HL-60/S4 treated with phorbol 12-myristate 13-acetate at 8.2 ng/mL for 4 days and 3 days (cell line): Measurements from ENCODE around the gene TEK.
"Not testable (repeated sequence)": the region's sequence is repeated elsewhere in the genome, so short reads cannot be mapped to it uniquely, and the experiment has no call there.

Experiments
- in situ Hi-C: fragments of 300-500 bp; cut with MboI; formaldehyde crosslinking; loops from 2 replicates; pipeline ENCODE4 v1.15.0; 2022; ENCODE audit warnings: low sequenced_read_pairs

The TEK gene

DNA sequence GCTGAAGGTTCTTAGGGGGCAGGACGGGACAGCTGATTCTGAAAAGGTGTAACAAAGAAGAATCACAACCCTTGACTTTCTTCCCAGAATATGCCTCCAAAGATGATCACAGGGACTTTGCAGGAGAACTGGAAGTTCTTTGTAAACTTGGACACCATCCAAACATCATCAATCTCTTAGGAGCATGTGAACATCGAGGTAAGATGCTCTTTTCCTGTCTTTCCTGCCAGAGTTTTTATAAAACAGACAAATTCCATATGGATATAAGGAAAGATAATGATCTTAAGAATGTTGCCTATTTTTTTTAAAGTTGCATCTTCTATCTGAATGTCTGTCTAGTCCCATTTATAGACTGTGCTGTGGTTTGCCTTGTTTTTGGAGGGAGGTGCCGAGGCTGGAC, 100.0 kb downstream of the TEK start:
- in situ Hi-C loops: no loop called here

DNA sequence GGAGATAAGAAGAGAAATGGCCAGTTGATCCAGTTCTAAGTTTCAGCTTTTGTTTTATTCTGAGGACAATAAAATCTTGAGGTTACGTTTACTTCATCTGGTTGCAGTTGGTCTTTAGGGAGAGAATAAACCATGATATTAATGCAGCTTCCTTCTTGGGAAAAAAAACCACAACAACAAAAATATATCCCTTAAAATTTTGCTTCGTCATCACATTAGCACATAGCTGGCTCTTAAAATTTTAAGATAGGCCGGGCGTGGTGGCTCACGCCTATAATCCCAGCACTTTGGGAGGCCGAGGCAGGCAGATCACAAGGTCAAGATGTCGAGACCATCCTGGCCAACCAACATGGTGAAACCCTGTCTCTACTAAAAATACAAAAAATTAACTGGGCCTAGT, 101.6 kb downstream of the TEK start:
- in situ Hi-C loops: no loop called here

DNA sequence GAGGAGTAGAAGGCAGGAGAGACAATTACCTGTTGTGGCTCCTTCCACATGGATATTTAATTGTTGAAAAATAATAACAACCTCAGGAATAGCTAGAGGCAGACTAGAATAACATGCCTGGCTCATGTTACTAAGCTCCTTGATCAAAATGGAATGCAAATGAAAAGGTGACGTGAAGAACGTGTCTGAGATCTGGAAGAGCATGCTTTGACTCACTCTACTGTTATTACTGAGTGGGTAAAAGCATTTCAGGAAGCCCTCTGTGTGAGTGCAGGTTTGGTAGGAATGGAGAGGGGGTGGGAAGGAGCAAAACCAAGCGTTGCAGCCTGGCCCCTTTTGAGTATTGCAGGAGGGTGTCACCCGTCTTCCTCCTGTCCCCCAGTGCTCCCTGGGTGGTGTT, 103.2 kb downstream of the TEK start:
- in situ Hi-C loops: no loop called here

DNA sequence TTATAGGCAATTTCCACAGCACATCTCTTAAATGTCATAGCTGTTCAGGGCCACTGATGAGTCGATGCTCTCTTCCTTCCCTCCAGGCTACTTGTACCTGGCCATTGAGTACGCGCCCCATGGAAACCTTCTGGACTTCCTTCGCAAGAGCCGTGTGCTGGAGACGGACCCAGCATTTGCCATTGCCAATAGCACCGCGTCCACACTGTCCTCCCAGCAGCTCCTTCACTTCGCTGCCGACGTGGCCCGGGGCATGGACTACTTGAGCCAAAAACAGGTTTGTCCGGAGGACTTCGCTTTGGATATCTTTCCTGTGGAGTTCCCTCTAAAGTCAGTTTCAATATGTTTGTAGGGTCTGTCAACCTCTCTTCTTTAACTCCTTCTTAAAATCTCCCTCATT, 103.6 kb downstream of the TEK start:
- in situ Hi-C loops: no loop called here

DNA sequence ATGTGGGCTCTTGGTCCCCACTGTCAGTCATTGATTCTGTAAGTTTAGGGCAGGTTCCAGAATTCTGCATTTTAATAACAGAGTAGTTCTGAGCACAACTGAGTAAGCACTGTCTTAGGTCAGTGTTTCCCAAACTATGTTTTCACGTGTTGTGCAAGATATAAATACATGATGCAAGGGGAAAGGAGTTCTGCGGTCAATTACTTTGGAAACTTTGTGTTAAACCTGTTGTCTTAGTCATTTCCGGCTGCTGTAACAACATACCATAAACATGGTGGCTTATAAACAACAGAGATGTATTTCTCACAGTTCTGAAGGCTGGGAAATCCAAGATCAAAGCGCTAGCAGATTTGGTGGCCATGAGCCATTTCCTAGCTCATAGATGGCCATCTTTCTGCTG, 118.2 kb downstream of the TEK start:
- in situ Hi-C loops: no loop called here

DNA sequence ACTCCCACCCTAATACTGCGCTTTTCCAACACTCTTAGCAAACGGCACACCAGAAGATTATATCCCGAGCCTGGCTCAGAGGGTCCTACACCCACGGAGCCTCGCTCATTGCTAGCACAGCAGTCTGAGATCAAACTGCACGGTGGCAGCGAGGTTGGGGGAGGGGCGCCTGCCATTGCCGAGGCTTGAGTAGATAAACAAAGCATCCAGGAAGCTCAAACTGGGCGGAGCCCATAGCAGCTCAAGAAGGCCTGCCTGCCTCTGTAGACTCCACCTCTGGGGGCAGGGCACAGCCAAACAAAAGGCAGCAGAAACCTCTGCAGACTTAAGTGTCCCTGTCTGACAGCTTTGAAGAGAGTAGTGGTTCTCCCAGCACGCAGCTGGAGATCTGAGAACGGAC, 130.6 kb downstream of the TEK start:
- in situ Hi-C loops: not testable (repeated sequence)

DNA sequence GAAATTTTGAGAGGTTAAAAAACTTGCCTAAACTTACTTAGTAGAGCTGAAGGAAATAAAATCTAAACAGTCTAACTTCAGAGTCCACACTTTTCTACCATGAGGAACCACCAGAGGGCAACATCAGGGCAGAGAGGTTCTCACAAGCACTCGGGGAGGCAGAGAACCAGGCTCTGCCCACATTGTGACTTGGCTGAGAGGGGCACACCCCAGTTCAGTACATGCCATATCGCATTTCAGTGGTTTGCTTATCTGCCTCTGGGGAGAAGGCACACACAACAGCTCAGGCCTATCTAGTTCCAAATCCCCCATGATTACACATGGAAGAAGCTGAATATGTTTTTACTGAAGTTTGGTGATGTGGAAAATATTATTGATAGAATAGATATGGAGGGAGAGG, 138.7 kb downstream of the TEK start:
- in situ Hi-C loops: no loop called here

DNA sequence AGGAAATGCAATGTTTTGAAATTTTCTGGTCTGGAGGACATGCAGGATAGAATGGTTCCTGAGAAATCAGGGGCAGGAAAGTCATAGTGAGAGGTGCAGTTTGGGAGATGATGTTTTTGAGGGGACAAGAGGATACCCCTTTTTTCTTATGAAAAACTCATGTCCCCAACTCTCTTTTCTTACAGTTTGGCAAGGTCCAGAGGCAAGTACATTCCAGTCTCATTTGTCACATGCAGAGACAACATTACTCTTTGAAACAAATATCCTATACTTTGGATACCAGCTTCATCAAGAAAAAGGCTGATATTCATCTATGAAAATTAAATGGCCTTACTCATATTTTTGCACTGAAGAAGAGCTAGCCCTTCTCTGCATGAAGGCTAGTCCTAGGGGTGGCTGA, 139.7 kb downstream of the TEK start:
- in situ Hi-C loops: no loop called here

DNA sequence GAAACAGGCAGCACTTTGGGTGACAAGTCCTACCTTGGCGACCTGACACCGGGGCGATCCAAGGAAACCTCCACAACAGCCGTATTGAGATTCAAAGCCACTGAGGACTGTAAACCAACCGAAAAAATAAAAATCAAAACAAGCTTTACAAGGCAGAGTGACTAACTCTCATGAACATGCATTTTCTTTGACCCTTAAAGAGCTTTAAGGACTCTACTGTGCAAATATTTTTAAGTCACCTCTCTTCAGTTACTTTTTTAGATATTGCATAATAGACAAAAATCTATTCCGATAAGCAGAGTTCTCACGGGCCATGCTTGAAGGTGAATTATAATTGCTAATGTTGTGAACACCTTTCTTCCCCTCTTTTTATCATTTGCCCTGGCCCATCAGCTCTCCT, 149.6 kb downstream of the TEK start:
- in situ Hi-C loops: loop anchor here (25.0 kb wide), 1 partner anchor 96 kb away; no protein-coding TSS in a partner anchor

DNA sequence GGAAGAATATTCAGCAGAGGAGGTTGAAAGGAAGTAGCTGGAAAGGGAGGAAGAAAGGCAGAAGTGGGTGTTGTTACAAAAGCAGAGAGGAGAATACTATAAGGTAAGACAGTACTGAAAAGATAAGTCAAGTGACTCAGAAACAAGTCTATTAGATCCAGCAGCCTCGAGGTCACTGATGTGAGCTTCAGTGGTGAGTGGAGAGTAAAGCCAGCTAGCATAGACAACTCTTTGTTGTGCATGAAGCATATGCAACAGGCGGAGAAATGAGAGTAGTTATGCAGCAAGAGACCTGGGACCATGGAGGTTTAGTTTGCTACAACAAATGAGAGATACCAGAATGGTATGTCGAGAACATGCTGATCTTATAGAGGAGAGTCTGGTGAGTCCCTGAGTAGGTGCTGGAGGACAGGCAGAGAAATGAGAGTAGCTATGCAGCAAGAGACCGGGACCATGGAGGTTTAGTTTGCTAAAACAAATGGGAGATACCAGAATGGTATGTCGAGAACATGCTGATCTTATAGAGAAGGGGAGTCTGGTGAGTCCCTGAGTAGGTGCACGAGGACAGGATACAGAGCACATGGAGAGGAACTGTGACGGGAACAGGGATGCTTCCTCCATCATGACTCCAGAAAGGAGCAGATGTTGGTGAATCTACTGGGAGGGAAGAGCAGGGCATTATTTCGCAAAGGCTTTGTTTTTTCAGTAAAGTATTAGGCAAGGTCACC, 151.9 kb downstream of the TEK start:
- in situ Hi-C loops: loop anchor here (25.0 kb wide), 1 partner anchor 99 kb away; no protein-coding TSS in a partner anchor

DNA sequence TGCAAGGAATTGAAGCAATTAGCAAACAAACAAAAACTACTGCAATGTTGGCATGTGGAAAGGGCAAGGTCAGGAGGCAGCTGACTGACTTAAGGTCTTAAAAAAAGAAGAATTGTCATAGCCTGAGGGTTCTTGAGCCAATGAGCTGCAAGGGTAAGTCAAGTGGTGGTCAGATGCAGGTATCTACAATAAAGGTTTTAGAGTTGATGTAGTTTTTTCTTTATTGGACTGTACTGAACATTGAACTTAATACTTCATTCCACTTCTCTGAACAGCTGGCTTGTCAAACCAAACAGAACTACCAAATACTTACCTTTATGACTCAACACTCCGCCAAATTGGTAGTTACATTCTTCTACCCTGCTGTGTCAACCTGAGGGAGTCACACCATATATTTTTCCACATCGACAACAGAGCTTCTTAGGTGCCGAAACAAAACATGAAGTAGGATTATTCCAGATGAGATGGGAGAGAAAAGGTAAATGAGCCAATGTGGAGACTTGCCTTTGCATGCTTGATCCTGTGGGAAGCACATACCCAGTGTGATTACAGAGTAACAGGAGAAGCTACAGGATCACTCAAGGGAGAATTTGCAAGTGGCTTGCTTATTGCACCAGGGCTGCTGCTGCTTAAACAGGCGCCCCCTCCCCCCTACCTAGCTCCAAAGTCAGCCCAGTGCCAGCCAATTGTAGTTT, 152.6 kb downstream of the TEK start:
- in situ Hi-C loops: loop anchor here (25.0 kb wide), 1 partner anchor 99 kb away; no protein-coding TSS in a partner anchor

DNA sequence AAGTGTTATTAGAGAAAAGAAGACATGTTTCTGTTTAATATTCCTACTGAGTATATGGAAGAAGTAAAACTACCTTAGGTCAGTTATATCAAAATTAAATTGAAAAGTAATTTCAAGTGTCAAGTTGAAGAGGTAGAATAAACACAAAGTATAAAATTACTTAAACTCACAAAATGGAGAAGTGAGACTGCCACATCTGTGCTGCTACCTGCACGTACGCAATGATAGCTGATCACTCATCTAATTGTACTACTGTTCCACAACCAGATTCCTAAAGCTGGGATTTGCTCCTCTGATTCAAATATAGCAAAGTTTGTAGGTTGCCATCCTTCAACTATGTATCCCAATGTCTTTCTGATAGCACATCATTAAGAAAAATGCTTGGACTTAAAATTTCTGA, 163.1 kb downstream of the TEK start:
- in situ Hi-C loops: loop anchor here (25.0 kb wide), 1 partner anchor 110 kb away; no protein-coding TSS in a partner anchor

DNA sequence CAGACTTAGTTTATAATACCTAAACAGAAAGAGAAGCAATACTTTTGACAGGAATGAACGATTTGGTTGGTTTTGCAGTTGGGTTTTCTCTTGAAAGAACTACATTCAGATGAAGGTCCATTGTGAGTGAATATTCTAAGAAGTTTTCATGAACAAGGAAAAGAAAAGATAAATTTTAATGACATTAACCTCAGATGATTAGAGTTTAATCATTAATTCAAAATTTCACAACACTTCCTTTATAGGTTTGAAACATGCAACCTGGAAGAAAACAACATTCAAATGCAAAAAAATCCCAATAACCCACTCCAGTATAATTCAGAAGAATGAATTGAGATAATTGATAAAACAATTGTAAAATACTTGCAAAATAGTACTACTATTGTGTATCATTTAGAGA, 164.2 kb downstream of the TEK start:
- in situ Hi-C loops: loop anchor here (25.0 kb wide), 1 partner anchor 111 kb away; no protein-coding TSS in a partner anchor

DNA sequence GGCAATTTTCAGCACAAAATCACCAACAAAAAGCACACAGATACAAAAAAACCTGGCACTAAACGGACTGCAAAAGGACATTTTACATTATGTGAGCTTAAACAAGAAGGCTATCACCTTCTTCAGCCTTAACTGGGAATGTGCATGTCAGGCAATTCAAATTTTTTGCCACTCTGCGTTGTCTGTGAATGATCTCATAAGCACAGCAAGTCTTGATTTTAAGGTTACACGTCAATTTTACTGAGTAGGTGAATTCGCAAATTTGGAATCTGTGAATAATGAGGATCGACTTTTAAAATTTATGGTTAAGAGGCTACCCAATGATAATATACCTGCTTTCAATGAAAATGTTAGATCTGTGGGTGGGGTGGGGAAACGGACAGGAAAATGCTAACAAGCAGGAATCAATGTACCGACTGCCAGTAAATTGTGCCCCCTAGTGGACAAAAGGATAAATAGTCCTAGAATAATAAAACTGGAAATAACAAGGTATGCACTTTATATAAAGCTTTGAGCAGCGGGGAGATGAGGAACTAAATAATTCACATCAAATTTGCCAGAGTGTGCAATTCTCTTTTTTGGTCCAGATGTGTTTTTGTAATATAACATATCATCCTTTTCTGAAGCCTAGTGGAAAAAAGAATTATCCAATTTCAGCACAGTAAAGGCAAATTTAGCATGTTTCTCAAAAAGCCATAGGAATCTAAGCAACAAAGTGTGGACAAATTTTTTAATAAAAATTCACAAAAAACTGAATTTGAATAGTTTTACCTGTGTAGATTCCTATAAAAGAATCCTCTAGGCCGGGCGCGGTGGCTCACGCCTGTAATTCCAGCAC, 167.4 kb downstream of the TEK start:
- in situ Hi-C loops: no loop called here

DNA sequence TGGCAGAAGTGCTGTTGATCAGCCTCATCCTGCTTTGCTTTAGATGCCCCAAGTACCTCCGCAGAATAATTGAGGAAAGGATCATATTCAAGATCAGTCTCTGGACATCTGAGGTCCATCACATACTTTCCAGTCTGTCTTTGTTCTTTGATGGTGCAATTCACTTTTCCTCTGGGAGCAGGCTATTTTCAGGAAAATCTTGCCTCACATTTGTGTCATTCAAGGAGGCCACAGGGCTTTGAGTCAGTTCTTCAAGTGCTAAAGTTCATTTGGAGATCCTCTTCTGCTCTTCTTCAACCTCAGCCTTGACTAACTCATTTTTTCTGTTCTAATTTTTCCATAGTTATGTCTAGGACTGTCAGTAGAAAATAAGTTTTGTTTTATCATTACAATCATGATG, 169.3 kb downstream of the TEK start:
- in situ Hi-C loops: no loop called here

DNA sequence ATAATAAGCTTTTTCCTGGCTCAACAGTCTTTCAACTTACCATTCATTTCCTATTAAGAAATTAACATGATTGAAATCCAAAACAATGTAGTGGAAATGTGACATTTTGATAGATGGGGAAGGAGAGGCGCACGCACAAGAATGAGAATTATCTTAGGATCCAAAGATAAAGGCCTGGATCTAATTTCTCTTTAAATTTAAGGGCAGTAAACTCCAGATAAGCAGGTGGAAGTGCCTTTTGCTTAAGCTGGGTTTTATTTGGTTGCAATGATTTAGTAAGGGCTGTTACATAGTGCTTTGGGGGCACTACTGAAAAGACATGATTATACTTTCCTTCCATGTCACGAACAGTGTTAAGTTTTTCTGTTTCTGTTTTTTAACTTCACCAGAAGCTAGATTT, 170.6 kb downstream of the TEK start:
- in situ Hi-C loops: no loop called here
